Measurements from ENCODE around the gene ACP6. TPM values are rescaled to one million over a fixed set of nuclear protein-coding genes. Genes with fewer than 3 reads are reported as not detected.

ACP6 gene
- total and polyA plus RNA-seq, 2 donors (not counting 3 experiments of a cell fraction or from before 2014, with no cell fraction given): 7.1 to 9.4 TPM

DNA sequence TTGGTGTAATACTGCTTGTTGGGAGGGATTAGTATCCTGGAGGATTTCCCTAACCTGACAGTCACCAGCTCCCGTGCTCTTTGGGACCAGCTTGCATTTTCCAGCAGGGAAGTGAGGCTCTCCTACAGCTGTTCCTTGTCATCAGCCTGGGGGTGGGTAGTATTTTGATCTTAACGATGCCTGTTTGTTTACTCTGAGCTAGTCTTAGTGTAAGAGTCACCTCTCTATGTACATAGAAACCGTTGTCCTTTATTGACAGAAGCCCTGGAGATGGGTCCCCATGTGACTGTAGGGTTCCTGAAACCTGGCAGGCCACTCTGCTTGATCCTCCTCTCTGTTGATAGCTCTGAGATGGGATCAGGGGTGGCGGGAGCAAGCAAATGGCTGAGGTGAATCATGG, 58.0 kb downstream of the ACP6 start:
- Histone ChIP-seq H3K4me3 (replicated peaks in 1 of 3; ENCODE audit: insufficient read depth in 1 of 3, low read depth in 1 of 3, low read length in 3 of 3) (no peak overlapping the region), H3K36me3 (ENCODE audit: control insufficient read depth in 2 of 2, extremely low read depth in 1 of 2, insufficient read depth in 2 of 2, low read length in 2 of 2) (peaks cover 7 to 9% of the 10 kb centered on the region in 2 experiments), H3K4me1 (ENCODE audit: control insufficient read depth, extremely low read depth, insufficient read depth, low read length) (no peaks in the 10 kb centered on the region), H3K4me2 (ENCODE audit: insufficient read depth, low read length) (no peak overlapping the region), H3K27ac (ENCODE audit: insufficient read depth, low read depth, low read length) (no peak overlapping the region), H3K79me2 (ENCODE audit: control insufficient read depth, insufficient read depth, low read length) (no peaks in the 10 kb centered on the region), H3K9me1 (replicated peaks; ENCODE audit: control insufficient read depth, extremely low read depth, insufficient read depth, low read length) (no peaks in the 10 kb centered on the region), H4K20me1 (replicated peaks; ENCODE audit: control insufficient read depth, extremely low read depth, insufficient read depth, low read length) (no peaks in the 10 kb centered on the region), H3K27me3 (ENCODE audit: control insufficient read depth in 2 of 2, insufficient read depth in 2 of 2, low read length in 2 of 2) (no peaks in the 10 kb centered on the region), H2AFZ (ENCODE audit: low read depth, low read length) (no peak overlapping the region), H3K9ac (replicated peaks; ENCODE audit: extremely low read depth, insufficient read depth, low read length) (no peak overlapping the region), H3K9me3 (replicated peaks; ENCODE audit: control insufficient read depth, insufficient read depth, low read length) (no peaks in the 10 kb centered on the region)
- ChIA-PET CTCF (interaction anchor here (1.3 to 3.1 kb wide), 4 partner anchors 14 to 116 kb away, joined by 3 to 12 read pairs (median 4); no protein-coding TSS in a partner anchor), POLR2A (no interaction called here)
- no TSS peak for BruUV-seq (replicated peaks)
- dilution Hi-C loops (cut with MboI; ENCODE audit: extremely low pct_ligation_motif_present, low sequenced_read_pairs): no loop called here
- intact Hi-C loops (cut with micrococcal nuclease): no loop called here
- no peak for FAIRE-seq
- DNase-seq (ENCODE audit: low read depth, low spot score): no peak
- TF ChIP-seq GATA2 (IDR thresholded peaks at IDR 0.05; ENCODE audit: insufficient read depth, insufficient read length, low read depth, low read length) (no peak), POLR2A (IDR thresholded peaks at IDR 0.05; ENCODE audit: low read depth, low read length) (no peak), MYC (IDR thresholded peaks at IDR 0.05; ENCODE audit: low read depth, low read length) (no peak), JUN (IDR thresholded peaks at IDR 0.05; ENCODE audit: borderline replicate concordance, insufficient read depth, insufficient read length, low read depth) (no peak), EZH2 (IDR thresholded peaks at IDR 0.05; ENCODE audit: borderline replicate concordance, low read depth, low read length, severe bottlenecking) (no peak), FOS (IDR thresholded peaks at IDR 0.05; ENCODE audit: borderline replicate concordance, insufficient read depth, low read length) (no peak), POLR2AphosphoS5 (IDR thresholded peaks at IDR 0.05; ENCODE audit: insufficient read depth, low read depth, low read length) (no peak)
- TF ChIP-seq, protein P1, sequence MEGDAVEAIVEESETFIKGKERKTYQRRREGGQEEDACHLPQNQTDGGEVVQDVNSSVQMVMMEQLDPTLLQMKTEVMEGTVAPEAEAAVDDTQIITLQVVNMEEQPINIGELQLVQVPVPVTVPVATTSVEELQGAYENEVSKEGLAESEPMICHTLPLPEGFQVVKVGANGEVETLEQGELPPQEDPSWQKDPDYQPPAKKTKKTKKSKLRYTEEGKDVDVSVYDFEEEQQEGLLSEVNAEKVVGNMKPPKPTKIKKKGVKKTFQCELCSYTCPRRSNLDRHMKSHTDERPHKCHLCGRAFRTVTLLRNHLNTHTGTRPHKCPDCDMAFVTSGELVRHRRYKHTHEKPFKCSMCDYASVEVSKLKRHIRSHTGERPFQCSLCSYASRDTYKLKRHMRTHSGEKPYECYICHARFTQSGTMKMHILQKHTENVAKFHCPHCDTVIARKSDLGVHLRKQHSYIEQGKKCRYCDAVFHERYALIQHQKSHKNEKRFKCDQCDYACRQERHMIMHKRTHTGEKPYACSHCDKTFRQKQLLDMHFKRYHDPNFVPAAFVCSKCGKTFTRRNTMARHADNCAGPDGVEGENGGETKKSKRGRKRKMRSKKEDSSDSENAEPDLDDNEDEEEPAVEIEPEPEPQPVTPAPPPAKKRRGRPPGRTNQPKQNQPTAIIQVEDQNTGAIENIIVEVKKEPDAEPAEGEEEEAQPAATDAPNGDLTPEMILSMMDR (IDR thresholded peaks at IDR 0.05; ENCODE audit: extremely low read depth in 1 of 2, insufficient read depth in 1 of 2, low read depth in 1 of 2, low read length in 2 of 2): no peak
- TF ChIP-seq, protein P2, sequence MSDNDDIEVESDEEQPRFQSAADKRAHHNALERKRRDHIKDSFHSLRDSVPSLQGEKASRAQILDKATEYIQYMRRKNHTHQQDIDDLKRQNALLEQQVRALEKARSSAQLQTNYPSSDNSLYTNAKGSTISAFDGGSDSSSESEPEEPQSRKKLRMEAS (IDR thresholded peaks at IDR 0.05; ENCODE audit: insufficient read depth, insufficient read length): no peak
